ENCODE measurements around the gene FHOD3.

FHOD3 gene

GRCh38 chr18:36655930-36656329 is 358.4 kb downstream of the FHOD3 start:
- no peaks in the 10 kb centered on the region for H3K79me2 ChIP-seq (ENCODE audit: low read length)
- no peak for DNase-seq
- no peaks in the 10 kb centered on the region for H3K9me3 ChIP-seq (replicated peaks; ENCODE audit: insufficient read depth, low read length)
- H3K4me2 ChIP-seq (ENCODE audit: low read depth, low read length): no peak overlapping the region
- no peak overlapping the region for H2AFZ ChIP-seq (ENCODE audit: low read length)
- H3K36me3 ChIP-seq (replicated peaks; ENCODE audit: insufficient read depth, low read length): no peaks in the 10 kb centered on the region
- H3K4me1 ChIP-seq (ENCODE audit: low read length): no peaks in the 10 kb centered on the region
- H3F3A ChIP-seq (ENCODE audit: insufficient read depth, low read length): no peaks in the 10 kb centered on the region
- no peaks in the 10 kb centered on the region for H3K9me2 ChIP-seq (replicated peaks; ENCODE audit: insufficient read depth, low read length)
- H3K27me3 ChIP-seq (replicated peaks; ENCODE audit: insufficient read depth, low read length): no peaks in the 10 kb centered on the region
- no peak for TF ChIP-seq EZH2 (optimal IDR thresholded peaks at IDR 0.05; ENCODE audit: low read depth, low read length)
- no peak for TF ChIP-seq CTCF (IDR thresholded peaks at IDR 0.05; ENCODE audit: low read length)
- no peak for TF ChIP-seq EZH2phosphoT487 (IDR thresholded peaks at IDR 0.05; ENCODE audit: low read length)
- no peak overlapping the region for H3K9ac ChIP-seq (ENCODE audit: low read length)
- H3K4me3 ChIP-seq (ENCODE audit: low read length): no peak overlapping the region
- H4K20me1 ChIP-seq (ENCODE audit: insufficient read depth, low read length): no peaks in the 10 kb centered on the region
- H3K27ac ChIP-seq (ENCODE audit: low read length): no peak overlapping the region

- H3K4me1 ChIP-seq (ENCODE audit: low read length): no peaks in the 10 kb centered on the region
- no peak for DNase-seq
Measured at GRCh38 chr18:36658611-36659010, 361.1 kb downstream of the FHOD3 start.

GRCh38 chr18:36660311-36660710 is 362.8 kb downstream of the FHOD3 start:
- no peaks in the 10 kb centered on the region for H3K27me3 ChIP-seq (replicated peaks; ENCODE audit: insufficient read depth, low read length)
- H3K9ac ChIP-seq (ENCODE audit: low read length): no peak overlapping the region
- DNase-seq: no peak
- H3K4me3 ChIP-seq (ENCODE audit: low read length): no peak overlapping the region
- H3K4me1 ChIP-seq (ENCODE audit: low read length): no peaks in the 10 kb centered on the region
- no peak overlapping the region for H3K4me2 ChIP-seq (ENCODE audit: low read depth, low read length)
- H3K9me2 ChIP-seq (replicated peaks; ENCODE audit: insufficient read depth, low read length): no peaks in the 10 kb centered on the region
- no peaks in the 10 kb centered on the region for H4K20me1 ChIP-seq (ENCODE audit: insufficient read depth, low read length)
- H3K9me3 ChIP-seq (replicated peaks; ENCODE audit: insufficient read depth, low read length): no peaks in the 10 kb centered on the region
- H3K27ac ChIP-seq (ENCODE audit: low read length): no peak overlapping the region
- H2AFZ ChIP-seq (ENCODE audit: low read length): no peak overlapping the region
- no peaks in the 10 kb centered on the region for H3F3A ChIP-seq (ENCODE audit: insufficient read depth, low read length)
- TF ChIP-seq EZH2phosphoT487 (IDR thresholded peaks at IDR 0.05; ENCODE audit: low read length) (no peak), CTCF (IDR thresholded peaks at IDR 0.05; ENCODE audit: low read length) (no peak), EZH2 (optimal IDR thresholded peaks at IDR 0.05; ENCODE audit: low read depth, low read length) (no peak)
- H3K36me3 ChIP-seq (replicated peaks; ENCODE audit: insufficient read depth, low read length): no peaks in the 10 kb centered on the region
- no peaks in the 10 kb centered on the region for H3K79me2 ChIP-seq (ENCODE audit: low read length)

More at GRCh38 chr18:36658611-36659010, 361.1 kb downstream of the FHOD3 start:
- no peaks in the 10 kb centered on the region for H3K27me3 ChIP-seq (replicated peaks; ENCODE audit: insufficient read depth, low read length)
- H3F3A ChIP-seq (ENCODE audit: insufficient read depth, low read length): no peaks in the 10 kb centered on the region
- no peaks in the 10 kb centered on the region for H3K9me3 ChIP-seq (replicated peaks; ENCODE audit: insufficient read depth, low read length)
- no peaks in the 10 kb centered on the region for H4K20me1 ChIP-seq (ENCODE audit: insufficient read depth, low read length)
- H3K4me2 ChIP-seq (ENCODE audit: low read depth, low read length): no peak overlapping the region
- no peaks in the 10 kb centered on the region for H3K9me2 ChIP-seq (replicated peaks; ENCODE audit: insufficient read depth, low read length)
- H3K79me2 ChIP-seq (ENCODE audit: low read length): no peaks in the 10 kb centered on the region
- H3K27ac ChIP-seq (ENCODE audit: low read length): no peak overlapping the region
- no peak overlapping the region for H2AFZ ChIP-seq (ENCODE audit: low read length)
- no peak overlapping the region for H3K4me3 ChIP-seq (ENCODE audit: low read length)
- no peak overlapping the region for H3K9ac ChIP-seq (ENCODE audit: low read length)
- no peak for TF ChIP-seq EZH2 (optimal IDR thresholded peaks at IDR 0.05; ENCODE audit: low read depth, low read length)
- TF ChIP-seq CTCF (IDR thresholded peaks at IDR 0.05; ENCODE audit: low read length): no peak
- no peak for TF ChIP-seq EZH2phosphoT487 (IDR thresholded peaks at IDR 0.05; ENCODE audit: low read length)
- no peaks in the 10 kb centered on the region for H3K36me3 ChIP-seq (replicated peaks; ENCODE audit: insufficient read depth, low read length)

Data from MM.1S (cell line).